HEK293 (cell line): Measurements from ENCODE around the gene IQSEC1.

ENCODE experiments used
- SP2 ChIP-seq: fragments of 450-650 bp; formaldehyde crosslinking; IDR thresholded peaks from 2 replicates; pipeline ENCODE4 v1.5.1; 2016; ENCODE audit warnings: missing biosample characterization, missing genetic modification characterization
- ZNF23 ChIP-seq: fragments of 450-650 bp; formaldehyde crosslinking; IDR thresholded peaks from 2 replicates; pipeline ENCODE4 v1.5.1; 2016; ENCODE audit warnings: missing biosample characterization, missing genetic modification characterization, borderline replicate concordance
- ZNF510 ChIP-seq: fragments of 450-650 bp; formaldehyde crosslinking; IDR thresholded peaks from 2 replicates; pipeline ENCODE4 v1.5.1; 2018; ENCODE audit warnings: mild to moderate bottlenecking, missing genetic modification characterization, missing biosample characterization; ENCODE audit not compliant: insufficient replicate concordance
- ZNF585B ChIP-seq: fragments of 450-650 bp; formaldehyde crosslinking; IDR thresholded peaks from 2 replicates; pipeline ENCODE4 v1.5.1; 2016; ENCODE audit warnings: missing biosample characterization, missing genetic modification characterization
- TF ChIP-seq, protein P1 (sequence below): fragments of 450-650 bp; formaldehyde crosslinking; IDR thresholded peaks from 2 replicates; pipeline ENCODE4 v1.5.1; 2016; ENCODE audit warnings: missing biosample characterization, missing genetic modification characterization
- TF ChIP-seq, protein P2 (sequence below): fragments of 450-650 bp; formaldehyde crosslinking; IDR thresholded peaks from 2 replicates; pipeline ENCODE4 v1.5.1; 2016; ENCODE audit warnings: missing biosample characterization, missing genetic modification characterization

DNA sequence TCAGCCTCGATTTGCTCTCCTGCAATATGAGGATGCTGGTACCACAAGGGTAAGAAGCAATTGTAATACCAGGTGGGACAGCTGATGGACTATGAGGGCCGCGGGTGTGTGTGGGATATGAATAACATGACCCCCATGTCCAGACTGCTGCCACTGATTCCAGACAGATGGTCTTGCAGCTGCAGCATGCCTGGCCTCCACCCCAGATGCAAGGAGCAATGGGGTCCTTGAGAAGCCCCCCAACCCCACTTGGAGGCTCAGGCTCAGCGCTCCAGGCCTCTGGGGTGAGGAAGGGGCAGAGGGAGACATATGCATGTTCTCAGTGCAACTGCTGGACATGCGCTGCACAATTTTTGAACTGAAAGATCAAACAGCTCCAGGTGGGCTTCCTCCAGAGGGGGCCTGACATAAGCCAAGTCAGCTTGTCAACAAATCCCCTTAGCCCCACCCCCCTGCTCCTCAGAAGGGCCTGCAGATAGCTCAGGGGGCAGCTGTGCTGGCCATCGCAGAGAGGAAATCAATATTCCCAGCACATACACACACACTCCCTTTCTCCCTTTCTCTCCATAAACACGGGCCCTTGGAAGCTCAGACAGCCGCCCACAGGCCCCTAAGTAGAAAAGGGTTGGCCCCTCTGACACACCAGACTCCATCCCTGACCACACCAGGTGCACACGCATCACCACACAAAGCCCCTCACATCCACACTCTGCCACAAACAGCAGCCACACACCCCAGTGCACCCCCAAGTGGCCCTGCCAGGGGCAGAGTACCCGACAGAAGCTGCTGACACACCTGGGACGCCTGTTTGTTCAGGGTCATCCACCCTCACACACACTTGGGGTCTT is 107.0 kb downstream of the IQSEC1 start:
- TF ChIP-seq, protein P1, sequence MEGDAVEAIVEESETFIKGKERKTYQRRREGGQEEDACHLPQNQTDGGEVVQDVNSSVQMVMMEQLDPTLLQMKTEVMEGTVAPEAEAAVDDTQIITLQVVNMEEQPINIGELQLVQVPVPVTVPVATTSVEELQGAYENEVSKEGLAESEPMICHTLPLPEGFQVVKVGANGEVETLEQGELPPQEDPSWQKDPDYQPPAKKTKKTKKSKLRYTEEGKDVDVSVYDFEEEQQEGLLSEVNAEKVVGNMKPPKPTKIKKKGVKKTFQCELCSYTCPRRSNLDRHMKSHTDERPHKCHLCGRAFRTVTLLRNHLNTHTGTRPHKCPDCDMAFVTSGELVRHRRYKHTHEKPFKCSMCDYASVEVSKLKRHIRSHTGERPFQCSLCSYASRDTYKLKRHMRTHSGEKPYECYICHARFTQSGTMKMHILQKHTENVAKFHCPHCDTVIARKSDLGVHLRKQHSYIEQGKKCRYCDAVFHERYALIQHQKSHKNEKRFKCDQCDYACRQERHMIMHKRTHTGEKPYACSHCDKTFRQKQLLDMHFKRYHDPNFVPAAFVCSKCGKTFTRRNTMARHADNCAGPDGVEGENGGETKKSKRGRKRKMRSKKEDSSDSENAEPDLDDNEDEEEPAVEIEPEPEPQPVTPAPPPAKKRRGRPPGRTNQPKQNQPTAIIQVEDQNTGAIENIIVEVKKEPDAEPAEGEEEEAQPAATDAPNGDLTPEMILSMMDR (tag by site-specific recombination), result no peak
- no peak for TF ChIP-seq ZNF585B (tag by site-specific recombination)
- TF ChIP-seq ZNF510, result no peak
- TF ChIP-seq, protein P2, sequence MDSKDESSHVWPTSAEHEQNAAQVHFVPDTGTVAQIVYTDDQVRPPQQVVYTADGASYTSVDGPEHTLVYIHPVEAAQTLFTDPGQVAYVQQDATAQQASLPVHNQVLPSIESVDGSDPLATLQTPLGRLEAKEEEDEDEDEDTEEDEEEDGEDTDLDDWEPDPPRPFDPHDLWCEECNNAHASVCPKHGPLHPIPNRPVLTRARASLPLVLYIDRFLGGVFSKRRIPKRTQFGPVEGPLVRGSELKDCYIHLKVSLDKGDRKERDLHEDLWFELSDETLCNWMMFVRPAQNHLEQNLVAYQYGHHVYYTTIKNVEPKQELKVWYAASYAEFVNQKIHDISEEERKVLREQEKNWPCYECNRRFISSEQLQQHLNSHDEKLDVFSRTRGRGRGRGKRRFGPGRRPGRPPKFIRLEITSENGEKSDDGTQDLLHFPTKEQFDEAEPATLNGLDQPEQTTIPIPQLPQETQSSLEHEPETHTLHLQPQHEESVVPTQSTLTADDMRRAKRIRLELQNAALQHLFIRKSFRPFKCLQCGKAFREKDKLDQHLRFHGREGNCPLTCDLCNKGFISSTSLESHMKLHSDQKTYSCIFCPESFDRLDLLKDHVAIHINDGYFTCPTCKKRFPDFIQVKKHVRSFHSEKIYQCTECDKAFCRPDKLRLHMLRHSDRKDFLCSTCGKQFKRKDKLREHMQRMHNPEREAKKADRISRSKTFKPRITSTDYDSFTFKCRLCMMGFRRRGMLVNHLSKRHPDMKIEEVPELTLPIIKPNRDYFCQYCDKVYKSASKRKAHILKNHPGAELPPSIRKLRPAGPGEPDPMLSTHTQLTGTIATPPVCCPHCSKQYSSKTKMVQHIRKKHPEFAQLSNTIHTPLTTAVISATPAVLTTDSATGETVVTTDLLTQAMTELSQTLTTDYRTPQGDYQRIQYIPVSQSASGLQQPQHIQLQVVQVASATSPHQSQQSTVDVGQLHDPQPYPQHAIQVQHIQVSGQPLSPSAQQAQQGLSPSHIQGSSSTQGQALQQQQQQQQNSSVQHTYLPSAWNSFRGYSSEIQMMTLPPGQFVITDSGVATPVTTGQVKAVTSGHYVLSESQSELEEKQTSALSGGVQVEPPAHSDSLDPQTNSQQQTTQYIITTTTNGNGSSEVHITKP (tag by site-specific recombination), result no peak
- TF ChIP-seq SP2 (tag by site-specific recombination), result no peak
- no peak for TF ChIP-seq ZNF23 (tag by site-specific recombination)
